H1 (cell line): ENCODE results near the gene PSAP. TPM values are rescaled to one million over a fixed set of nuclear protein-coding genes. Genes with fewer than 3 reads are reported as not detected.

Experiments used
- CTCF ChIA-PET: fragments of 300-600 bp; sonication (Branson Sonifier 250); formaldehyde crosslinking; loops from one replicate; lab custom pipeline; 2021; ENCODE audit not compliant: partially characterized antibody; lab: Charles Lee
- POLR2A ChIA-PET: fragments of 300-600 bp; sonication (Branson Sonifier 250); formaldehyde crosslinking; loops from one replicate; lab custom pipeline; 2021; ENCODE audit warnings: inconsistent platforms; ENCODE audit not compliant: partially characterized antibody; lab: Charles Lee
- DNase-seq, 2 experiments: peaks; one replicate each; pipeline versions ENCODE4 v3.0.0 to v3.0.0-alpha.2; 2010 to 2022; ENCODE audit warnings: low spot score in 2 of 2, low read depth in 1 of 2, mixed read lengths in 1 of 2
- FAIRE-seq: peaks from 2 replicates; lab custom pipeline; 2011; peaks lifted over from hg19 to GRCh38; lab: Jason Lieb, UNC
- H2AFZ ChIP-seq: 2 replicates; pipeline ENCODE4 v1.8.1; 2012; ENCODE audit warnings: low read length, inconsistent platforms
- H2AK5ac ChIP-seq: 2 replicates; pipeline ENCODE4 v1.6.1; 2013; ENCODE audit warnings: low read depth, low read length
- H2BK120ac ChIP-seq: replicated peaks from 2 replicates; pipeline ENCODE3; 2013; ENCODE audit warnings: low read depth, low read length, inconsistent platforms
- H2BK12ac ChIP-seq: 2 replicates; pipeline ENCODE4 v1.6.1; 2013; ENCODE audit warnings: low read depth, low read length
- H2BK15ac ChIP-seq: 2 replicates; pipeline ENCODE4 v1.6.1; 2013; ENCODE audit warnings: low read length
- H2BK20ac ChIP-seq: 2 replicates; pipeline ENCODE4 v1.6.1; 2013; ENCODE audit warnings: low read length
- H2BK5ac ChIP-seq: 2 replicates; pipeline ENCODE4 v1.6.1; 2013; ENCODE audit warnings: low read depth, low read length
- H3K14ac ChIP-seq: 2 replicates; pipeline ENCODE4 v1.6.1; 2013; ENCODE audit warnings: inconsistent platforms; ENCODE audit not compliant: insufficient read length
- H3K18ac ChIP-seq: 2 replicates; pipeline ENCODE4 v1.6.1; 2013; ENCODE audit warnings: low read length; ENCODE audit errors: extremely low read depth
- H3K23ac ChIP-seq: 2 replicates; pipeline ENCODE4 v1.6.1; 2013; ENCODE audit warnings: inconsistent platforms; ENCODE audit not compliant: insufficient read length
- H3K23me2 ChIP-seq: 2 replicates; pipeline ENCODE4 v1.6.1; 2013; ENCODE audit warnings: low read depth, low read length
- H3K27ac ChIP-seq: 2 replicates; pipeline ENCODE4 v1.6.1; 2011; ENCODE audit warnings: low read depth, low read length, inconsistent platforms
- H3K27me3 ChIP-seq, 4 experiments: replicated peaks in 1 of 4; 1 replicate in 1 of 4; 2 replicates in 3 of 4; pipeline versions ENCODE4 v1.6.1 to v1.8.1; 2011 to 2013; ENCODE audit warnings: low read length in 3 of 4, mild to moderate bottlenecking in 3 of 4, inconsistent platforms in 2 of 4, mixed read lengths in 2 of 4, moderate library complexity in 1 of 4; ENCODE audit not compliant: control insufficient read depth in 3 of 4, insufficient read depth in 3 of 4; ENCODE audit errors: extremely low read depth in 1 of 4
- H3K36me3 ChIP-seq, 4 experiments: 2 replicates each; pipeline versions ENCODE4 v1.6.1 to v1.8.1; 2011 to 2013; ENCODE audit warnings: mild to moderate bottlenecking in 4 of 4, low read length in 3 of 4, moderate library complexity in 2 of 4, control low read depth in 1 of 4, inconsistent platforms in 1 of 4; ENCODE audit not compliant: insufficient read depth in 4 of 4, control insufficient read depth in 2 of 4
- H3K4ac ChIP-seq: replicated peaks from 2 replicates; pipeline ENCODE3; 2013; ENCODE audit warnings: low read length, low read depth, mixed read lengths, inconsistent platforms; ENCODE audit not compliant: insufficient read length
- H3K4me1 ChIP-seq, 4 experiments: replicated peaks in 1 of 4; 1 replicate in 1 of 4; 2 replicates in 3 of 4; pipeline versions ENCODE4 v1.6.1 to v1.8.1; 2011 to 2013; ENCODE audit warnings: low read length in 3 of 4, inconsistent platforms in 2 of 4, mixed read lengths in 1 of 4; ENCODE audit not compliant: insufficient read depth in 4 of 4, control insufficient read depth in 3 of 4
- H3K4me2 ChIP-seq, 2 experiments: 2 replicates each; pipeline versions ENCODE4 v1.6.1 to v1.8.1; 2011 to 2013; ENCODE audit warnings: low read depth in 2 of 2, low read length in 2 of 2, control low read depth in 1 of 2, inconsistent platforms in 1 of 2, mild to moderate bottlenecking in 1 of 2; ENCODE audit not compliant: insufficient read depth in 1 of 2
- H3K4me3 ChIP-seq, 4 experiments: fragments of 200-600, 300-600 bp in 1 of 4; sonication (generic), shearing (Covaris generic), sonication (Bioruptor Twin) in 1 of 4; 2 replicates each; pipeline versions ENCODE4 v1.5.1 to v1.8.1; 2011 to 2016; ENCODE audit warnings: low read length in 4 of 4, low read depth in 3 of 4, control low read depth in 2 of 4, inconsistent platforms in 2 of 4, mild to moderate bottlenecking in 2 of 4, mixed read lengths in 1 of 4, moderate library complexity in 1 of 4; ENCODE audit not compliant: insufficient read depth in 2 of 4; ENCODE audit errors: extremely low read depth in 1 of 4
- H3K56ac ChIP-seq: replicated peaks from 2 replicates; pipeline ENCODE3; 2013; ENCODE audit warnings: low read depth, mild to moderate bottlenecking, mixed read lengths, low read length, inconsistent platforms; ENCODE audit not compliant: insufficient read length
- H3K79me1 ChIP-seq: 2 replicates; pipeline ENCODE4 v1.6.1; 2013; ENCODE audit warnings: low read depth, low read length, control low read depth
- H3K79me2 ChIP-seq, 2 experiments: 2 replicates each; pipeline versions ENCODE4 v1.6.1 to v1.8.1; 2012 to 2013; ENCODE audit warnings: low read length in 2 of 2, mild to moderate bottlenecking in 2 of 2, inconsistent platforms in 1 of 2; ENCODE audit not compliant: insufficient read depth in 2 of 2, control insufficient read depth in 1 of 2
- H3K9ac ChIP-seq, 4 experiments: replicated peaks in 1 of 4; 1 replicate in 1 of 4; 2 replicates in 3 of 4; pipeline versions ENCODE4 v1.6.1 to v1.8.1; 2011 to 2013; ENCODE audit warnings: low read depth in 3 of 4, low read length in 3 of 4, control low read depth in 2 of 4, mild to moderate bottlenecking in 2 of 4, moderate library complexity in 2 of 4, inconsistent platforms in 1 of 4; ENCODE audit errors: extremely low read depth in 1 of 4
- H3K9me3 ChIP-seq, 2 experiments: 2 replicates each; pipeline versions ENCODE4 v1.6.1 to v1.8.1; 2012 to 2013; ENCODE audit warnings: mild to moderate bottlenecking in 2 of 2, moderate library complexity in 2 of 2, control low read depth in 1 of 2, inconsistent platforms in 1 of 2, low read depth in 1 of 2, low read length in 1 of 2, mixed read lengths in 1 of 2; ENCODE audit not compliant: insufficient read depth in 2 of 2
- H4K20me1 ChIP-seq, 2 experiments: replicated peaks in 1 of 2; 2 replicates each; pipeline versions ENCODE3 to v1.8.1; 2011 to 2013; ENCODE audit warnings: inconsistent platforms in 2 of 2, low read length in 2 of 2, mild to moderate bottlenecking in 1 of 2; ENCODE audit not compliant: insufficient read depth in 2 of 2, control insufficient read depth in 1 of 2
- H4K5ac ChIP-seq: 2 replicates; pipeline ENCODE4 v1.6.1; 2013; ENCODE audit warnings: low read length, low read depth, mixed read lengths, inconsistent platforms; ENCODE audit not compliant: insufficient read length
- H4K8ac ChIP-seq: 2 replicates; pipeline ENCODE4 v1.8.0; 2013; ENCODE audit warnings: mild to moderate bottlenecking, moderate library complexity, low read length, inconsistent platforms; ENCODE audit not compliant: insufficient read depth; ENCODE audit errors: extremely low read depth
- H4K91ac ChIP-seq: replicated peaks from 2 replicates; pipeline ENCODE3; 2013; ENCODE audit warnings: low read length, mixed read lengths, inconsistent platforms; ENCODE audit not compliant: insufficient read length
- ASH2L ChIP-seq: fragments of 200-600, 300-600 bp; sonication (generic); IDR thresholded peaks from one replicate; pipeline ENCODE4 v1.7.1; 2017; ENCODE audit warnings: low read length
- POLR2A ChIP-seq, 2 experiments: IDR thresholded peaks; 1 replicate in 1 of 2; 2 replicates in 1 of 2; pipeline ENCODE4 v1.6.1; 2011; ENCODE audit warnings: low read depth in 2 of 2, low read length in 2 of 2, mild to moderate bottlenecking in 2 of 2; ENCODE audit errors: control extremely low read depth in 1 of 2
- RAD21 ChIP-seq, 2 experiments: IDR thresholded peaks in 1 of 2; conservative IDR thresholded peaks in 1 of 2; 2 replicates each; pipeline ENCODE4 v1.6.1; 2011; ENCODE audit warnings: low read depth in 2 of 2, low read length in 2 of 2, improper control_type of control experiment in 1 of 2, inconsistent platforms in 1 of 2, mild to moderate bottlenecking in 1 of 2, moderate library complexity in 1 of 2
- YY1 ChIP-seq: IDR thresholded peaks from 2 replicates; pipeline ENCODE4 v1.6.1; 2011; ENCODE audit warnings: low read depth, mild to moderate bottlenecking, low read length
- WGBS, 2 experiments: shearing (Covaris generic) in 1 of 2; methylation state at CpG; one replicate each; pipeline versions ENCODE4 v1.1.6 to v1.1.7; 2013 to 2015; ENCODE audit warnings: low lambda C conversion rate in 2 of 2, mixed read lengths in 2 of 2, inconsistent platforms in 1 of 2, low coverage in 1 of 2, missing lambda C conversion rate in 1 of 2; ENCODE audit not compliant: insufficient replicate concordance in 2 of 2, insufficient coverage in 1 of 2, insufficient read length in 1 of 2; ENCODE audit errors: extremely low coverage in 1 of 2, missing lambda C conversion rate in 1 of 2; 5-methylcytosine and 5-hydroxymethylcytosine counted together
- polyA plus RNA-seq, 7 experiments: library from polyadenylated mRNA; depleted of rRNA in 3 of 7; stranded (reverse) in 5 of 7; unstranded in 2 of 7; fragments of >200 nt in 5 of 7; fragments of 200-250 nt in 2 of 7; gene quantifications; 1 replicate in 5 of 7; 2 replicates in 1 of 7; 4 replicates in 1 of 7; pipeline versions ENCODE4 v1.2.1 to v1.2.3, GENCODE V29; 2011 to 2013; ENCODE audit warnings: missing spikeins in 2 of 7, mixed read lengths in 2 of 7
- total RNA-seq: library from RNA; stranded (reverse); fragmentation: NEBNext Ultra II Directional; extraction: Animal tissue kit (Norgen Biotek cat#: 25700); gene quantifications from 2 replicates; pipeline ENCODE4 v1.2.1, GENCODE V29; 2021
- TF ChIP-seq, protein P1 (sequence below): IDR thresholded peaks from 2 replicates; pipeline ENCODE4 v1.6.1; 2012; ENCODE audit warnings: inconsistent platforms

Gene PSAP
- total and polyA plus RNA-seq, 2 of the 8 experiments (the other 6 are each of a cell fraction or from before 2014, with no cell fraction given), result 386 to 504 TPM

GRCh38 chr10:71823356-71823755 lies 27.7 kb downstream of the PSAP start:
- ChIA-PET CTCF (interaction anchor here (0.6 to 0.7 kb wide), 2 partner anchors 10 to 34 kb away, joined by 3 read pairs; no protein-coding TSS in a partner anchor), POLR2A (interaction anchor here (1.7 kb wide), 1 partner anchor 14 kb away, joined by 5 read pairs; no protein-coding TSS in a partner anchor)
- Histone ChIP-seq H3K4me2 (no peak overlapping the region), H3K23me2 (no peaks in the 10 kb centered on the region), H3K79me1 (peaks cover 2% of the 10 kb centered on the region; the same call in 1 of the 2 replicates), H3K27me3 (no peaks in the 10 kb centered on the region), H4K20me1 (peaks cover 3 to 11% of the 10 kb centered on the region in 2 experiments), H2AFZ (no peak overlapping the region), H2BK15ac (no peak overlapping the region), H3K27ac (no peak overlapping the region), H3K36me3 (peaks cover 50 to 94% (median 81%) of the 10 kb centered on the region in 4 experiments), H2BK120ac (no peak overlapping the region), H2AK5ac (no peak overlapping the region), H4K8ac (no peak overlapping the region; the same call in 1 of the 2 replicates), H3K14ac (no peak overlapping the region), H2BK5ac (peak overlapping the region; percentile 41), H4K91ac (peak overlapping the region; percentile 37), H3K4me3 (no peak overlapping the region), H3K9me3 (no peaks in the 10 kb centered on the region), H4K5ac (no peak overlapping the region), H2BK12ac (0 out of 2 replicates have a peak overlapping the region, but pooled peaks have one; percentile 33), H3K56ac (peak overlapping the region; percentile 4), H3K79me2 (no peaks in the 10 kb centered on the region), H3K4ac (no peak overlapping the region), H3K4me1 (peaks cover 0 to 2% (median 0%) of the 10 kb centered on the region in 4 experiments; a peak in 1 of 7 replicates), H3K9ac (no peak overlapping the region), H3K18ac (no peak overlapping the region; the same call in 1 of the 2 replicates), H2BK20ac (no peak overlapping the region), H3K23ac (no peak overlapping the region)
- FAIRE-seq, result no peak
- 93% methylated on average over 4 of the region's 4 CpGs; no CpG with 5 or more reads in 1 of the 2 experiments for WGBS, 2 experiments
- DNase-seq, result no peak
- no peak for TF ChIP-seq ASH2L
- no peak for TF ChIP-seq YY1
- TF ChIP-seq POLR2A (IDR thresholded peaks at IDR 0.05; ENCODE audit: control extremely low read depth in 1 of 2, low read depth in 2 of 2, low read length in 2 of 2), result no peak
- TF ChIP-seq, protein P1, sequence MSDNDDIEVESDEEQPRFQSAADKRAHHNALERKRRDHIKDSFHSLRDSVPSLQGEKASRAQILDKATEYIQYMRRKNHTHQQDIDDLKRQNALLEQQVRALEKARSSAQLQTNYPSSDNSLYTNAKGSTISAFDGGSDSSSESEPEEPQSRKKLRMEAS, result no peak
- TF ChIP-seq RAD21 (IDR thresholded peaks at IDR 0.05 in 1 of 2, conservative IDR thresholded peaks at IDR 0.05 in 1 of 2; ENCODE audit: low read depth in 2 of 2, low read length in 2 of 2), result no peak
